Esophagus muscularis mucosa (tissue), 4 donors: ENCODE results near the gene BORCS6. TPM values are rescaled to one million over a fixed set of nuclear protein-coding genes. Genes with fewer than 3 reads are reported as not detected.
A peak's percentile ranks its signal among the peaks of the same experiment; 100 is the strongest.

Experiments used
- DNase-seq: peaks from one replicate; pipeline ENCODE4 v3.0.0-alpha.2; 2017; ENCODE audit errors: extremely low spot score
- H3K27ac ChIP-seq, 4 donors: fragments of 200-600 bp; sonication (generic); replicated peaks in 1 of 4; 1 replicate in 3 of 4; 2 replicates in 1 of 4; pipeline ENCODE4 v1.5.1; 2016 to 2019; ENCODE audit warnings: mild to moderate bottlenecking in 1 of 4
- H3K27me3 ChIP-seq, 4 donors: fragments of 200-600 bp; sonication (generic); one replicate each; pipeline versions ENCODE4 v1.5.1 to v1.6.0; 2016 to 2019
- H3K36me3 ChIP-seq, 4 donors: fragments of 200-600 bp; sonication (generic); one replicate each; pipeline ENCODE4 v1.5.1; 2016 to 2019
- H3K4me1 ChIP-seq, 4 donors: fragments of 200-600 bp; sonication (generic); one replicate each; pipeline ENCODE4 v1.5.1; 2016 to 2019
- H3K4me3 ChIP-seq, 4 donors: fragments of 200-600 bp; sonication (generic); 1 replicate in 2 of 4; 2 replicates in 2 of 4; pipeline ENCODE4 v1.5.1; 2016 to 2019; ENCODE audit warnings: mild to moderate bottlenecking in 4 of 4, moderate library complexity in 1 of 4
- H3K9me3 ChIP-seq, 4 donors: fragments of 200-600 bp; sonication (generic); 1 replicate in 3 of 4; 2 replicates in 1 of 4; pipeline ENCODE4 v1.5.1; 2016 to 2019
- CTCF ChIP-seq, 3 experiments: fragments of 200-600 bp in 2 of 3; fragments of 450-650 bp in 1 of 3; sonication (generic) in 2 of 3; IDR thresholded peaks; one replicate each; pipeline ENCODE4 v1.5.1; 2017 to 2019; ENCODE audit warnings: antibody characterized with exemption in 3 of 3, mild to moderate bottlenecking in 2 of 3, moderate library complexity in 1 of 3
- EP300 ChIP-seq: sonication (generic); formaldehyde crosslinking; IDR thresholded peaks from one replicate; pipeline ENCODE4 v1.6.1; 2017; ENCODE audit warnings: antibody characterized with exemption
- POLR2A ChIP-seq: fragments of 450-650 bp; IDR thresholded peaks from one replicate; pipeline ENCODE4 v1.6.1; 2017; ENCODE audit warnings: antibody characterized with exemption, moderate library complexity, mild to moderate bottlenecking, low read depth
- POLR2AphosphoS5 ChIP-seq, 2 donors: sonication (generic); formaldehyde crosslinking; IDR thresholded peaks; one replicate each; pipeline ENCODE4 v1.6.1; 2017; ENCODE audit warnings: antibody characterized with exemption in 2 of 2
- WGBS: methylation state at CpG from one replicate; pipeline ENCODE4 v1.1.5; 2018; 5-methylcytosine and 5-hydroxymethylcytosine counted together
- intact Hi-C: fragments of 100-400 bp; cut with DNase I; formaldehyde crosslinking; loops from one replicate; pipeline ENCODE4 v1.15.1; 2023
- total RNA-seq, 4 donors: library from RNA; depleted of rRNA; stranded (reverse); fragments of >200 nt; gene quantifications; one replicate each; pipeline versions ENCODE4 v1.1.0 to v1.2.1, GENCODE V29; 2016

Gene BORCS6
- total RNA-seq, 4 donors from 2014 or later: 8.6 to 22.4 (median 13.9) TPM

- TF ChIP-seq POLR2A (no peak), CTCF (IDR thresholded peaks at IDR 0.05) (no peak), POLR2AphosphoS5 (IDR thresholded peaks at IDR 0.05) (no peak), EP300 (no peak)
- DNase-seq: no peak
- Histone ChIP-seq H3K27me3 (no peaks in the 10 kb centered on the region), H3K9me3 (no peaks in the 10 kb centered on the region), H3K36me3 (peaks cover 9 to 27% (median 23%) of the 10 kb centered on the region in 4 donors), H3K4me3 (peak overlapping the region; percentile 94 to 100 (median 100)), H3K4me1 (peaks cover 40 to 62% (median 59%) of the 10 kb centered on the region in 4 donors), H3K27ac (peak overlapping the region; percentile 100)
- intact Hi-C loops: no loop called here
- WGBS: 14% methylated on average over 21 of the region's 55 CpGs
Measured at GRCh38 chr17:8162997-8163977, 26.7 kb downstream of the BORCS6 start.

- H3K4me3 ChIP-seq: peak within 1 kb of the TSS; percentile 94 to 100 (median 100)
- H3K36me3 ChIP-seq: peaks cover 9 to 27% (median 23%) of the 10 kb centered on the region in 4 donors
- intact Hi-C loops: no loop called here
- TF ChIP-seq EP300: no peak
- peak in 1 of 2 donors; percentile 88 for TF ChIP-seq POLR2AphosphoS5 (IDR thresholded peaks at IDR 0.05)
- peak in 2 of 3 experiments; percentile 4 to 25 for TF ChIP-seq CTCF (IDR thresholded peaks at IDR 0.05)
- peak; percentile 68 for TF ChIP-seq POLR2A
- peaks cover 47 to 71% (median 68%) of the 10 kb centered on the region in 4 donors for H3K4me1 ChIP-seq
- DNase-seq: no peak
- WGBS: 0% methylated on average over 2 of the region's 75 CpGs
- H3K27me3 ChIP-seq: no peaks in the 10 kb centered on the region
- no peaks in the 10 kb centered on the region for H3K9me3 ChIP-seq
- H3K27ac ChIP-seq: peak within 1 kb of the TSS; percentile 100
Measured at GRCh38 chr17:8162233-8162996, 27.6 kb downstream of the BORCS6 start, which contains the start of gene VAMP2. Gene VAMP2 (minus strand): TSS chr17:8162948. CDS start chr17:8162879, 69 bp downstream.

GRCh38 chr17:8161289-8162232, 28.4 kb downstream of the BORCS6 start:
- intact Hi-C loops: no loop called here
- Histone ChIP-seq H3K4me1 (peaks cover 53 to 77% (median 75%) of the 10 kb centered on the region in 4 donors), H3K27me3 (no peaks in the 10 kb centered on the region), H3K4me3 (peak overlapping the region; percentile 94 to 100 (median 100)), H3K27ac (peak overlapping the region; percentile 100), H3K36me3 (peaks cover 9 to 27% (median 23%) of the 10 kb centered on the region in 4 donors), H3K9me3 (no peaks in the 10 kb centered on the region)
- DNase-seq: no peak
- TF ChIP-seq CTCF (IDR thresholded peaks at IDR 0.05) (no peak), POLR2A (no peak), POLR2AphosphoS5 (IDR thresholded peaks at IDR 0.05) (peak in 1 of 2 donors; percentile 12), EP300 (no peak)
- 34% methylated on average over 17 of the region's 19 CpGs for WGBS

- H3K27me3 ChIP-seq: no peaks in the 10 kb centered on the region
- peaks cover 53 to 77% (median 75%) of the 10 kb centered on the region in 4 donors for H3K4me1 ChIP-seq
- DNase-seq: no peak
- TF ChIP-seq POLR2A (no peak), POLR2AphosphoS5 (IDR thresholded peaks at IDR 0.05) (no peak), EP300 (no peak)
- intact Hi-C loops: no loop called here
- H3K4me3 ChIP-seq: peak overlapping the region; percentile 94 to 100 (median 100)
- H3K36me3 ChIP-seq: peaks cover 9 to 27% (median 23%) of the 10 kb centered on the region in 4 donors
- peak overlapping the region; percentile 100 for H3K27ac ChIP-seq
- H3K9me3 ChIP-seq: no peaks in the 10 kb centered on the region
- WGBS: 45% methylated on average over 5 of the region's 5 CpGs
Measured at GRCh38 chr17:8160741-8161221, 29.2 kb downstream of the BORCS6 start.
